Measurements from ENCODE around the gene MSL3. TPM values are rescaled to one million over a fixed set of nuclear protein-coding genes. Genes with fewer than 3 reads are reported as not detected.
A peak's percentile ranks its signal among the peaks of the same experiment; 100 is the strongest.

MSL3 gene
- total RNA-seq = 10 to 100 TPM; 36.4 to 45.0 TPM

GRCh38 chrX:11757719-11758399 lies at the start of gene MSL3:
MSL3 (plus strand) TSS chrX:11758237; CDS start chrX:11758264, 27 bp downstream.
- Mint-ChIP-seq H3K27me3 (peaks cover 3% of the 10 kb centered on the region), H3K4me3 (peak within 1 kb of the TSS; percentile 89), H3K4me1 (peaks cover 4% of the 10 kb centered on the region), H3K9me3 (no peaks in the 10 kb centered on the region), H3K27ac (peak within 1 kb of the TSS; percentile 96), H3K36me3 (ENCODE audit: low read depth) (peaks cover 36% of the 10 kb centered on the region)
- ATAC-seq (replicated peaks) = peak; percentile 47

- Mint-ChIP-seq H3K9me3 (no peaks in the 10 kb centered on the region), H3K27me3 (no peaks in the 10 kb centered on the region), H3K27ac (no peak overlapping the region), H3K4me3 (no peak overlapping the region), H3K36me3 (ENCODE audit: low read depth) (no peaks in the 10 kb centered on the region), H3K4me1 (no peaks in the 10 kb centered on the region)
- no peak for ATAC-seq (replicated peaks)
These were observed 35.7 kb upstream of the MSL3 start for GRCh38 chrX:11722304-11722703.

GRCh38 chrX:11724122-11725017 lies 33.7 kb upstream of the MSL3 start:
- ATAC-seq (replicated peaks) = no peak
- no peaks in the 10 kb centered on the region for H3K27me3 Mint-ChIP-seq
- no peak overlapping the region for H3K27ac Mint-ChIP-seq
- H3K9me3 Mint-ChIP-seq = no peaks in the 10 kb centered on the region
- H3K4me1 Mint-ChIP-seq = no peaks in the 10 kb centered on the region
- H3K4me3 Mint-ChIP-seq = no peak overlapping the region
- no peaks in the 10 kb centered on the region for H3K36me3 Mint-ChIP-seq (ENCODE audit: low read depth)

GRCh38 chrX:11725631-11726442 lies 32.2 kb upstream of the MSL3 start:
- no peak overlapping the region for H3K4me3 Mint-ChIP-seq
- peaks cover 4% of the 10 kb centered on the region for H3K27me3 Mint-ChIP-seq
- no peaks in the 10 kb centered on the region for H3K9me3 Mint-ChIP-seq
- no peaks in the 10 kb centered on the region for H3K4me1 Mint-ChIP-seq
- ATAC-seq (replicated peaks) = no peak
- no peak overlapping the region for H3K27ac Mint-ChIP-seq
- H3K36me3 Mint-ChIP-seq (ENCODE audit: low read depth) = no peaks in the 10 kb centered on the region

GRCh38 chrX:11728556-11728955 lies 29.5 kb upstream of the MSL3 start:
- Mint-ChIP-seq H3K4me3 (no peak overlapping the region), H3K27ac (no peak overlapping the region), H3K36me3 (ENCODE audit: low read depth) (no peaks in the 10 kb centered on the region), H3K27me3 (peaks cover 4% of the 10 kb centered on the region), H3K4me1 (no peaks in the 10 kb centered on the region), H3K9me3 (no peaks in the 10 kb centered on the region)
- ATAC-seq (replicated peaks) = no peak

GRCh38 chrX:11733614-11734013 lies 24.4 kb upstream of the MSL3 start:
- Mint-ChIP-seq H3K36me3 (ENCODE audit: low read depth) (no peaks in the 10 kb centered on the region), H3K4me1 (no peaks in the 10 kb centered on the region), H3K27me3 (peaks cover 11% of the 10 kb centered on the region), H3K4me3 (no peak overlapping the region), H3K9me3 (no peaks in the 10 kb centered on the region), H3K27ac (no peak overlapping the region)
- ATAC-seq (replicated peaks) = no peak

GRCh38 chrX:11739776-11740175 lies 18.3 kb upstream of the MSL3 start:
- H3K27ac Mint-ChIP-seq = no peak overlapping the region
- H3K4me1 Mint-ChIP-seq = no peaks in the 10 kb centered on the region
- no peak for ATAC-seq (replicated peaks)
- H3K27me3 Mint-ChIP-seq = no peaks in the 10 kb centered on the region
- H3K36me3 Mint-ChIP-seq (ENCODE audit: low read depth) = no peaks in the 10 kb centered on the region
- H3K4me3 Mint-ChIP-seq = no peak overlapping the region
- H3K9me3 Mint-ChIP-seq = no peaks in the 10 kb centered on the region

GRCh38 chrX:11740794-11741193 lies 17.2 kb upstream of the MSL3 start:
- no peak overlapping the region for H3K27ac Mint-ChIP-seq
- no peaks in the 10 kb centered on the region for H3K9me3 Mint-ChIP-seq
- peak; percentile 55 for ATAC-seq (replicated peaks)
- H3K36me3 Mint-ChIP-seq (ENCODE audit: low read depth) = no peaks in the 10 kb centered on the region
- H3K4me1 Mint-ChIP-seq = no peaks in the 10 kb centered on the region
- H3K4me3 Mint-ChIP-seq = no peak overlapping the region
- H3K27me3 Mint-ChIP-seq = no peaks in the 10 kb centered on the region

GRCh38 chrX:11741574-11741973 lies 16.5 kb upstream of the MSL3 start:
- no peaks in the 10 kb centered on the region for H3K36me3 Mint-ChIP-seq (ENCODE audit: low read depth)
- H3K9me3 Mint-ChIP-seq = no peaks in the 10 kb centered on the region
- no peak overlapping the region for H3K27ac Mint-ChIP-seq
- ATAC-seq (replicated peaks) = no peak
- H3K27me3 Mint-ChIP-seq = no peaks in the 10 kb centered on the region
- no peak overlapping the region for H3K4me3 Mint-ChIP-seq
- no peaks in the 10 kb centered on the region for H3K4me1 Mint-ChIP-seq

- Mint-ChIP-seq H3K4me3 (no peak overlapping the region), H3K36me3 (ENCODE audit: low read depth) (no peaks in the 10 kb centered on the region), H3K27ac (no peak overlapping the region), H3K27me3 (no peaks in the 10 kb centered on the region), H3K4me1 (no peaks in the 10 kb centered on the region), H3K9me3 (no peaks in the 10 kb centered on the region)
- ATAC-seq (replicated peaks) = no peak
These were observed 12.2 kb upstream of the MSL3 start for GRCh38 chrX:11745881-11746280.

GRCh38 chrX:11750046-11750445 lies 8.0 kb upstream of the MSL3 start:
- H3K36me3 Mint-ChIP-seq (ENCODE audit: low read depth) = no peaks in the 10 kb centered on the region
- H3K27ac Mint-ChIP-seq = no peak overlapping the region
- no peak overlapping the region for H3K4me3 Mint-ChIP-seq
- H3K9me3 Mint-ChIP-seq = no peaks in the 10 kb centered on the region
- H3K4me1 Mint-ChIP-seq = no peaks in the 10 kb centered on the region
- H3K27me3 Mint-ChIP-seq = peaks cover 3% of the 10 kb centered on the region
- no peak for ATAC-seq (replicated peaks)

GRCh38 chrX:11750694-11751093 lies 7.3 kb upstream of the MSL3 start:
- no peaks in the 10 kb centered on the region for H3K36me3 Mint-ChIP-seq (ENCODE audit: low read depth)
- H3K27ac Mint-ChIP-seq = no peak overlapping the region
- H3K4me1 Mint-ChIP-seq = no peaks in the 10 kb centered on the region
- H3K9me3 Mint-ChIP-seq = no peaks in the 10 kb centered on the region
- peaks cover 3% of the 10 kb centered on the region for H3K27me3 Mint-ChIP-seq
- ATAC-seq (replicated peaks) = peak; percentile 24
- H3K4me3 Mint-ChIP-seq = no peak overlapping the region

- no peaks in the 10 kb centered on the region for H3K9me3 Mint-ChIP-seq
- no peaks in the 10 kb centered on the region for H3K4me1 Mint-ChIP-seq
- H3K27me3 Mint-ChIP-seq = peaks cover 3% of the 10 kb centered on the region
- H3K4me3 Mint-ChIP-seq = no peak overlapping the region
- H3K27ac Mint-ChIP-seq = no peak overlapping the region
- ATAC-seq (replicated peaks) = no peak
- no peaks in the 10 kb centered on the region for H3K36me3 Mint-ChIP-seq (ENCODE audit: low read depth)
These were observed 6.8 kb upstream of the MSL3 start for GRCh38 chrX:11751261-11751660.

- peaks cover 3% of the 10 kb centered on the region for H3K27me3 Mint-ChIP-seq
- H3K27ac Mint-ChIP-seq = no peak overlapping the region
- no peak overlapping the region for H3K4me3 Mint-ChIP-seq
- H3K9me3 Mint-ChIP-seq = no peaks in the 10 kb centered on the region
- ATAC-seq (replicated peaks) = no peak
- H3K36me3 Mint-ChIP-seq (ENCODE audit: low read depth) = no peaks in the 10 kb centered on the region
- H3K4me1 Mint-ChIP-seq = peaks cover 4% of the 10 kb centered on the region
These were observed 4.4 kb upstream of the MSL3 start for GRCh38 chrX:11753668-11754067.
